IPS DF 19.7 (cell line): ENCODE data around the gene CA10.

ENCODE experiments used
- DNase-seq: peaks from one replicate; pipeline ENCODE4 v3.0.0-alpha.2; 2013; ENCODE audit warnings: low read depth, low spot score

CA10 gene

DNA sequence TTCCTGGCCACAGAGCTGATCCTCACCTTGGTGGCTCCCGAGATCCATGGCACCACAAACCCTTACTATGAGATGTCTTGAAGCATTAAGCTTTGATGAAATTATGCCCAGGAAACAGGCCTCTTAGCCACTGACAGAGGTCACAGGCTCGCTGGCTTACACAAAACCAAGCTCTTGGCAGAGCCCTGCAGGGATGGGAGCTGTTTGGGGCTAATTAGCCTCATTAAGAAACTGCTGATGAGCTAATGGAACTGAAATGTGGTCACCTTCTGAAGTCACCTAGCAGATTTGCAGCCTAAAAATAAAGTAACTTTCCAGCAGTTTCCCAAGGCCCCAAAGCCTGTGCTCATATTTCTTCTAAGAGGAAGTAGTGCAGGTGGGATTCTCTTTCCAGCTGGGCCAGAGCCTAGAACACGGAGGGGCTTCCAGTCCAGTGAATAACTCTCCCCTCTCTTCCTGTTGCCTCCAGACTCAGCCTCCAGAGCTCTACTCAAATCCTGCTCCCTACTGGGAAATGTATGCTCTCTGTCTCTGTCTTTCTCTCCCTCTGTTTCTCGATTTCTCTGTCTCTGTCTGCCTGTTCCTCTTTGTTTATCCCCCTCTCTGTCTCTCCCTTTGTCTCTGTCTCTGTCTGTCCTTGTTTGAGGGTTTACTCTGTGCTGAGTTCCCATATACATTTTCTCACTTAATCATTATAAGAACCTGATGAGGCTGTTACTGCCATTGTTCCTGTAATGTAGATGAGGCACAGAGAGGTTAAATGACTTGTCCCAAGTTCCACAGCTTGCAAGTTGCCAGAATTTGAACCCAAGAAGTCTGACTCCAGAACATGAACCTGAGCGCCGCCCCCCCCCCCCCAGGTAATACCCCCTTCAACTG lies 338.9 kb downstream of the CA10 start:
- DNase-seq = no peak

DNA sequence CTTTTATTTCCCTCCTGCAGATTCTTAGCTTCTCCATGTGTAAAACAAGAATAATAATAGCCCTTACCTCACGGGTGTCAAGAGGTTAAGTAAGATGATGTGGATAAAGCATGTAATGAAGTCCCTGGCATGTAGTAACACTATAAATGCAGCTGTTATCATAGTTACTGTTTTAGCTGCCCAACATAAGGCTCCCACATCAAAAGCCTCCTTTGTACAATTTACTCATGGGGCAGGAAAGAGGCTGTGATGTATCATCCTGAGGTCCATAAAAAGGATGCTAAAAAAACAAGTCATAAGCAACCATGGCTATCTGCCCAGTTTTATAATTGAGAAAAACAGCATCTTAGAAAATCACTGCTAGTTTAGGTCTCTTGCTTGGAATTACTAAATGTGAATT lies 339.7 kb downstream of the CA10 start:
- no peak for DNase-seq

DNA sequence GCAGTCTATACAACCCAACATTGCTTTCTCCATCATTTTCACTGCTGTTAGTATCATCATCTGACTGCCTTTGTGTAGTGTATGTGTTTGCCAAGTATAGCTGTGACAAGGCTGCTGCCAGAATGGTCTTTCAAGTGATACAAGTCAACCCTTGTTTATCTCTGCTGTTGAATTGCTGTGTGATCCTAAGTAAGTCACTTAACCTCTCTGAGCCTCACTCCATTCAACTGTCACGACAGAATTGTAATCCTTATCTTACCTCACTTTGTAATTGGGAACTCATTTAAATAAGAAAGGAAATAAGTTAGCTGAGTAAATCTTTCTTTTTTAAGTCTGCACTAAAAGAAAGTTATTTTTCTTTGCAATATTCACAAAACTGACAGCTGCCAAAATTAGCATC lies 340.6 kb downstream of the CA10 start:
- DNase-seq = no peak

DNA sequence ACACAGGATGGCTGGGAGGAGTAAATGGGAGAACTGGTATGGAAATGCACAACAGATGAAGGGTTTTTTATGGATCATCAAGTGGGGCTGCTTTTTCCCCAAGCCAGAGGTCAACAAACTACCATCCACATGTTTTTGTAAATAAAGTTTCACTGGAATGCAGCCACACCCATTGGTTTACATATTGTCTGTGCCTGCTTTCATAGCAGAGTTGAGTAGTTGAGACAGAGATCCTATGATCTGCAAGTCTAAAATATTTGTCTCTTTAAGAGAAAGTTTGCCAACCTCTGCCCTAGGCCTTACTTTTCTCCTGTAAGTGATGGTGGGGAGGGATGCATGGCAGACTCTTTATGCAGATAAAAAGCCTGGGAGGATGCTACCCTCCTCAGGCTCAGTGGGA lies 341.4 kb downstream of the CA10 start:
- DNase-seq = no peak

DNA sequence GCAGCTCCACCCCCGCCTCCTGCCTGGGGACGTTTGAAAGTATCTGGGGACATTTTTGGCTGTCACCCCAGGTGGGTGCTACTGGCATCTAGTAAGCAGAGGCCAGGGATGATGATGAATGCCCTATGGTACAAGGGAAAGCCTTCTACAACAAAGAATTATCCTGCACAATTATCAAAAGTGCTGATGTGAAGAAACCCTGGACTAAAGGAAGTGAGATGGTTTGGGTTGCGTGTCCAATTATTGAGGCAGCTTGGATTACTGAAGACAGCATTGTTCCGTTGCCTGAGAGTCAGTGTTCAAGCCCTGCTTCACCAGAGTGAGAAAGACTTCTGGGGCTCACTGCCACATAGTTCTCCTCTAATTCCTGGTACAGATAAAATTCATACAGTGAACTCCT lies 343.4 kb downstream of the CA10 start:
- DNase-seq = no peak

DNA sequence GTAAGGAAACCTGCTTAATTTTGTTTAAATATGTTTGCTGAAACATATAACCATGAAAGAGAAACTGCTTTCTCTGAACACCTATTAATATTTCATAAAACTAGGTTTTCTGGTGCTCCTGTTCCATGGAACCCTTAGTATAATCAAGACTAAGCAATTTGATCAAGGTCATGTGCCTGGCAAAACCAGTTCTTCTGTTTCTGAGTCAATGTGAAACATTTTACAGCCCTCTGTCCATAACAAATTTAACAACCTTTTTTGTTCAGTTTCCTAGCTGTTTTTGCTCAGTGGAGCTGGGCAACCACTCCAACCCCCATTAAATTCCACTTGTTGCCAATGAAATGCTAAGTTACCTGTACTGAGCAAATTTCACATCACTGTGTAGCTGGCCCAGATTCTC lies 344.0 kb downstream of the CA10 start:
- no peak for DNase-seq

DNA sequence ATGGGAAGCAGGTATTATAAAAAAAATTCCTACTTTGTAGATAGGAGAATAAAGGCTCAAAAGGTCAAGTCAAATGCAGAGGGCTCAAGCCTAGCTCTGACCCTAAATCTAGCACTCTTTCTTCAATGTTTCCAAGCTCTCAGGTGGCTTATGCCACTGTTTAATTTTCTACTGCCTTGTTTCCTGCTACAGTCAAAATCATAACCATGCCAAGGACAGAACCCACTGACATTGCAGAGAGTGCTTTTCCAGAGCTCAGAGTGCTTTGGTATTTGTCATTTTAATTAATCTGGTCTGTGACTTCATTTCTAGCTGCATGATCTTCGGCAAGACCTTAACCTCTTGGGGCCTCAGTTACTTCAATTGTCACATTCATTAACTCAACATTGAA lies 344.7 kb downstream of the CA10 start:
- DNase-seq = no peak

DNA sequence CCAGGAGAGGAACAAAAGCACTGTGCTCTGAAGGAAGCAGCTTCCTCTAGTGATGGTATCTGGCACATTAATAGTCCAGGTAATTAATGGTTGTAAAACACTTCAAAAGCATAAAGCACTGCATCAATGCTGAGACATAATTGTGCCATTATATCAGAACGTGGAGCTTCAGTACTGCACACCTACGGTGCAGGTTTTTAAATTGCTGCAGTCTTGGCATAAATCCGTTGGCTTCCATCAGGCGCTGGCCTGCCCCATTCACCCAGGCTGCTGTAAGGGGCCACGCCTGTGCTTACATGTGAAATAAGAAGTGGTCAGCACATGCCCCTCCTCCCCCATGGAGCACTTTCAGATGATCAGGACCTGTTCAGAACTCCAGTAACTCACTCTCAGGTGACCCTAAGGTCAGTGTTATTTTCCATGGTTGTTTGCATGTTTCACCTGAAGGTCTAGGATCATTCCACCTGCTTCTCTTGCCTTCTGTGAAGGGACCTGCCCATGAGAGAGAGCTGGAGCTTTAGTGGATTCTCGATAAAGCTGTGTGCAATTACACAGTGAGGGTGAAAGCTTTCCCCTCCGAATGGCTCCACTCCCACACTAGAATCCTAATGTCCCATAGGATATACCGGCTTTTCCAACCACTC lies 345.3 kb downstream of the CA10 start:
- DNase-seq = no peak

DNA sequence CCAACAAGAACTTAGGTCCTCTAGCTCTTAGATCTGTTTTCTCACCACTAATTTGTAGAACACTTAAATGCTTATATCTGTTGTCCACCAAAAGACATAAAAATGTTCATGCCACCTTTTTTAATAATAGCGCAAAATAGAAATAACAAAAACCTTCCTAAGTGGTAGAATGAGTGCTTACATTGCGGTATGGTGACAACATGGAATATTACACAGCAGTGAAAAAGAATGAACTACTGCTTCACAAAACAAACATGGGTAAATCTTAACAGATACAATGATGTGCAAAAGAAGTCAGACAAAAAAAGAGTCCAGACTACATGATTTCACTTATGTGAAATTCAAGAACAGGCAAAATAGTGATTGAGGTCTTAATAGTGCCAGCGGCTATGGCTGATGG lies 351.1 kb downstream of the CA10 start:
- DNase-seq = no peak

DNA sequence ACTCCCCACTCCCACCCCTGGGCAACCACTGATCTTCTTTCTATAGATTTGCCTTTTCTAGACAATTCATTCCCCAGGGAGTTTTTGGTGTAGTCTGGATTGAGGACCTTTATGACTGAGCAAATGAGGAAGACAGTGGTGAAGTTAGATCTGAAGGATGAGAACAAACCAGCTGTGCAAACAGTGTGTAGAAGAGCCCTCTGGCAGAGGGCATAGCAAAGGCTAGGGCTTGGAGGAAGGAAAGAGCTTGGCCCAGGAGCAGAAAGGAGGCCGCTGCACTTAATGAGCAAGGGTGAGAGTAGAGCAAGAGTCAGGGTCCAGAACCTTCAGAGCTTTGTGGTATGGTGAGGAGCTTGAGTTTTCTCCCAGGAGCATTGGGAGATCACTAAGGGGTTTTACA lies 352.7 kb downstream of the CA10 start:
- no peak for DNase-seq

DNA sequence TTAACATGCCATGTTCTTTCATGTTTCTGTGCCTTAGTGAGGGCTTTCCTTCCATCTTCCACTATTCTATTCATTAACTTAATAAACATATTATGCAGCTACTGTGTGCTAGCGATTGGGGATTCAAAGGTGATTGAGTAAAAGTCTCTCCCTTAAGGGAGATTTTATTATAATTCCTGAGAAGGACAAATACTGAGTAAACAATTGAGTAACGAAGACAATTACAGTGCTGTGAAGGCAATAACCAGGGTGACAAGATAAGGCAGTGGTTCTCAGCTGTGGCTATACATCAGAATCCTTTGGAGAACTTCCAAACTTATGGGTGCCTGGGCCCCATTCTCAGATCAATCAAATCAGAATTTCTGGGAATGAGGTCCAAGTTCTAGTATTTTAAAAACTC lies 353.3 kb downstream of the CA10 start:
- no peak for DNase-seq

DNA sequence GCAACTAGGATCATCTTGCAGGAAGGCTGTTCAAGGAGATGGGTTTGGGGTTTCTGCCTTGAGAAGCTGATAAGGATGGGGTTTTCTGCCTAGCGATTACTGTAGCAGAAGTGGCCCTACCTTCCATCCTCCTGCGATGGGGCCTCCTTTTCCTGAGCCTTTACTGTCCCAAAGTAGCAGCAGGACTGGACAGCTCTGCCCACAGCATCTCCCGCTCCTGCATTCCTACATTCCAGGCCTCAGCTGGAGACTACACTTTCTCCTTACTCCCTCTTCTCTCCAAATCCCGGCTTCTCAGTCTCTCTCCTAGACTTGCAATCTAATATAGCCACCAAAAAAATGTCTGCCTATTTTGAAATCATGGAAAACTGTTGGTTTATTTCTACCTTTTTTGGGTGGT lies 355.4 kb downstream of the CA10 start:
- peak; percentile 3 for DNase-seq

DNA sequence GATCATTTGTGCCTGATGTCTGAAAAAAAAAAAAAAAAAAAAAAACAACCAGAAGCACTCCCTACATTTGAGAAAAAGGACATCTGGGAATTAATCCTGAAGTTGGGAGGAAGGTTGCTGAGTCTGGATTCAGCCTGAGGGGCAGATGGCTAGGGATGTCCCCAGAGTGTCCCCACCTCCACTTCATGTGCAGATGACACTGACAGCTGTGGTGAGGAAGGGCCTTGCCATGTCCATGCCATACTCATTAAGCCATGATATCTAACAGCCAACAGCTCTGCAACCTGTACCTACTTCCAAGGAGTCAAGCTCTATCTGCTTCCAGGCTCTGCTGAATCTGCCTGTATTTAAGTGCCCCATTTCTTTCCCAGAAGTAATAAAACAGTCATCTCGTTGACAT lies 356.0 kb downstream of the CA10 start:
- no peak for DNase-seq

DNA sequence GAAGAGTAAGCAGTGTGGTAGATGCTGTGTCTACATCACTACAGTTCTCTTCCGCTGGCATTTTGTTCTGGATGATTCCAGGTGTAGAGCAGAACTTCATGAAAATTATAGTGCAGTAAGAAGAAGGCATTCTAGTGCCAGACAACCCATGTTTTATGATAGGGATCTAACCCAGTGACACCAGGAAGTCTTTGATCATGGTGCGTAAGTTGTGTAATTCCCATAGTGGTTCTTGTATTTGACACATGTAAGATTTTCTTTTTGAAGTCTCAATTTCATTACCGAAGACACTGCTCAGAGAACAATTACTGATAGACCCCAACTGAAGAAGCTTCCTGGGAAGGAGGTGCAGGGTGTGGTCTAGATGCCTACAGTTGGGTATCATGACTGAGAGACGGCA lies 356.9 kb downstream of the CA10 start:
- DNase-seq = no peak

DNA sequence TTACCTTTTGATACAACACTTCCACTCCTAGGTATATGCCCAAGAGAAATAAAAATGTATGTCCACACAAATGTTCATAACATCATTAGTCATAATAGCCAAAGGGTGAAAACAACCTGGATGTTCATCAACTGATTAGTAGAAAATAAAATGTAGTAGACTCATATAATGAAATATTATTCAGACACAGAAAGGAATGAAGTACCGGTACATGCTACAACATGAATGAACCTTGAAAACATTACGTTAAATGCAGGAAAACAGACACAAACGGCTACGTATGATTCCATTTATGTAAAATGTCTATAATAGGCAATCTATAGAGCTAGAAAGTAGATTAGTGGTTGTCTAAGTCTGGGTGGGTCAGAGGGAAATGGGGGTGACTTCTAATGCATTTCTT lies 358.5 kb downstream of the CA10 start:
- no peak for DNase-seq

DNA sequence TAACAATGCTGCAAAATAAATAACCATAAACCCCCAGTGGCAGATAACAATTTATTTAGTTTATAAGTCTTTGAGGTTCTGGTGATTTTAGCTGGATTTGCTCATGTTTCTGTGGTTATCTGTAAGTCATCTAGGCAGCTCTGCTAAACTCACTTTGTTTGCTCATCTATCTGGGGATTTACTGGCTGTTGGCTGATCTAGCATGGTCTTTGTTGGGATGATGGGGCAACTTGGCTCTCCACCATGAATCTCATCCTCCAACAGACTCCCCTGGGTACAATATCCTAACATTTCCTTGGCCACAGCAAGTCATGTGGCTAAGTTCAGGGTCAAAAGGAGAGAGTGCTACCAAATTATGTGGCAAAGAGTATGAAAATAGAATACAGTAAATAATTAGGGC lies 359.3 kb downstream of the CA10 start:
- DNase-seq = no peak

DNA sequence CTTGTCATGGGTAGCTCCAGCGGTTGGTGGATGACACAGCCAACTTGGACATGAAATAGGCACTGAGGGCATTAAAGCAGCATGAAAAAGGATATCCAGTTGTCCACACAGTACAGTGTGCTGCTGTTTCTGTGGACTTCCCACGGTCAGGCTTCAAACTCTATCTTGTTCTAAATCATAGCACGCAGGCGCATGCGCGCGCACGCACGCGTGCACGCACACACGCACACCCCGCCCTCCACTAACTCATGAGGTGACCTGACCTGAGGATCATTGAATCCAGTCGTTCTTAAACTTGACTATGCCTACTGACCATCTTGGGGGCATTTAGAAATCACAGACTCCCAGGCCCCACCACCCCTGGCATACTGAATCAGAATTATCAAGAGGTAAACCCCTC lies 361.4 kb downstream of the CA10 start:
- no peak for DNase-seq

DNA sequence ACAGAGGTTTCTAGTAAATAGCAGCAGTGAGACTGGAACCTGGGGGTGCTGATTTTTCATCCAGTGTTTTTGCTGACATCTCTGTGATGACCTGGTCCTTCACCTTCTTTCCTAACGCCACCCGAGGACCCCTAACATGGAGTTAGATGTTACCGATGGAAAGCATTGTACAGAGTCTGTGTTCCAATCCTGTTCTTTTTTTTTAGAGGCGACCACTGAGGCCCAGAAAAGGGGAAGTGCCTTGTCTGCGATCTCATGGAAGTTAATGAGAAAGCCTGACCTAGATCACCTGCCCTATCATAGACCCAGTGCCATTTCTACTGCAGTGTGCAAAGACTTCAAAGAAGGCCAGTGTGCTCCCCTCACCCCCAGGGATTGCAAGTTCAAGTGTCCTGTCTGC lies 362.5 kb downstream of the CA10 start:
- no peak for DNase-seq

DNA sequence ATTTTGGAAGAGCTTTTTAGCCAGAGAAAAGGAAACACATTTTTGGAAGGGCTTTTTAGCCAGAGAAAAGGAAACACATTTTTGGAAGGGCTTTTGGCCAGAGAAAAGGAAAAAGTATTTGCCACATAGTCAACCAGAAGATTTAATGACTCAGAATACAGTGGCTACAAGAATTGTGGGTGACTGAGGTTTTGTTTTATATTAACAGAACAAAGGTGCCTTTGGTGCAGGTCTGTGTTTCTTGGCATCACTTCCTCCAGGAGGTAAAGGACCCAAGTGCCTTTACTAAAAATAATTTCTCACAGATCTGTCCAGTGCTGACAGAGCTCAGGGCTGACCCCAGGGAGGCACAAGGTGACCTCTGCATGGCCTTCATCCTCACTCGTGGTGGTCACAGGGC lies 363.1 kb downstream of the CA10 start:
- no peak for DNase-seq

DNA sequence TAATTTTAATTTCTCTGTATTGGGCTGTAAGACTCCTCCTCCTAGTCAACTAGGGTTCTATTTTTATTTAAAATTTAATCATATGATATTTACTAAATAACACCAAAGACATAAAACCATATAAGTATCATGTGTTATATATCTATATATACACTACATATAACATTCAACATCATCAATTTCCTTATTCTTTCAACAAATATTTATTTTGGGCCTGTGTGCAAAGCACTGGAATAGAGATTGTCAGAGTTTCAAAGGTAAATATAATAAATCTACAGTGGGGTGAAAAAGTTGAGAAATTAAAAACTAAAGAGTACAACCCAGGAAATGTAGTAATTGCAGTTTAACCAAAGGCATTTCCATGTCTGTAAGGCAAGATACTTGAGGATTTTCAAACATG lies 364.0 kb downstream of the CA10 start:
- no peak for DNase-seq

DNA sequence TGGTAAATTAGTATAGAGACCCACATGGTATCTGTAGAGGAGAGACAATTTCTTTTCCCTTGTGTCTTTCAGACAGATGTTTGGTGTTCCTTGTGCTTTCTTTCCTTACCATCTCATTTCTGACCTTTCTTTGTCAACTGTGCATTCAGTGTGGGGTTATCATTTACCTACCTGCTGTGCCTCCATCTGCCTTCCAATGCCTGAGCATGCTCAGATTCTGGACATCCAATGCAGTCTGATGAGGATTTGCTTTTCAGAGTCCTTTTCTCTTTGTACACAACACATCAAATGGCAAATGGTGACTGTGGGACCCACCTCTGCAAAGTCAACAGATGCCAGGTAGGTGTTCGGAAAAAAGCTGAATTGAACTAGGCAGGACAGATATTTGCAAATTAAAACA lies 364.8 kb downstream of the CA10 start:
- DNase-seq = no peak

DNA sequence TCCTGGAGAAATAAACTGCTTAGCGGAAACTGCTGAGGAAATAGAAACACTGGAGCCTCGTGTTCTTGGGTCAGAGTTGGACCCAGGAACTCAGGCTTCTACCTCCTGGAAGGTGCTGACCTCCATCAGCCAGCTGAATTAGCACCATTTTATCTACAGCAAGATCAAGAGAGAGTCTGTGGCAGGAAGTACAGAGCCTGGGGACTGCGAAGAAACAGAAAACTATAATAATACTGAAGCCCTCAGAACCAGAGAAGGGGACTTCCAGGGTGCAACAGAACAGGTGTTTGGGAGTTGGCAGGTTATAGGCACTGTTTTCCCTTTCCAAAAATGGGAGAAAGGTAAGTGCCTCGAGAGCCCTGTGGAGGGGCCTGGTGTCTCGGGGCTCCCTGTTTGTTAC lies 379.7 kb downstream of the CA10 start:
- DNase-seq = no peak

DNA sequence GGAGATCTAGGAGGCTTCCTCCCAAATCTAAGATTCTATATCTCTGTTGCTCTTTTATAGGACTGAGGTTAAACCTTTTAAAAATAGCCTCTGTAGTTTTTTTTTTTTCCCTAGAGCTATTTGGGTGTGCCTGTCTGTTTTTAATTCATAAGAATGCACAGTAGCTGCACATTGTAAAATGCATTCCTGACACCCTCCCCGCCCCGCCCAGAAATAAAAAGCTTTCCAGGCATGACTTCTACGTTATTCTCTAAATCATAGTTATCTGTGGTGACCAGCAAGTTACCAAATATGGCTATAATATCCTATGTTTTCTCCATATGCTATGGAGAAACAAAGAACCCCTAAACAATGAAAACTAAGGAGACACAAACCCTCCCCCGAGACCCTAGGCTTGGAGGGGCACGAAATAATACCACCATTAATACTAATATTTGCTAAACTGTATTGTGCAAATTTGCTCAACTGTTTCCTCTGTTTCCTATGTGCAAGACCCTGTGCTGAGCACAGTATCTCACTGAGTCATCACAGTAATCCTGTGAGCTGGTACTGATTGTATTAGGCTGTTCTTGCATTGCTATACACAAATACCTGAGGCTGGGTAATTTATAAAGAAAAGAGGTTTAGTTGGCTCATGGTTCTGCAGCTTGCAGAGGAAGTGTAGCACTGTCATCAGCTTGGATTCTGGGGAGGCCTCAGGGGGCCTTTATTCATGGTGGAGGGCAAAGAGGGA lies 388.3 kb downstream of the CA10 start:
- no peak for DNase-seq
